GM12878 (cell line): ENCODE data around the gene FKBP3. TPM values are rescaled to one million over a fixed set of nuclear protein-coding genes. Genes with fewer than 3 reads are reported as not detected.

ENCODE experiments used
- ATAC-seq: fragments of 200-7000 bp; cut with Tn5 transposase; 3 replicates; pipeline ENCODE4 v1.9.1; 2020; ENCODE audit warnings: mild to moderate bottlenecking, moderate library complexity
- BruUV-seq: library from RNA; stranded (reverse); fragments of 400-500 nt; replicated peaks from 2 replicates; lab custom pipeline; 2021; lab: Mats Ljungman, UMichigan
- CTCF ChIA-PET: fragments of 300-600 bp; sonication (Branson Sonifier 250); formaldehyde crosslinking; extraction: SDS; loops from one replicate; lab custom pipeline; 2021; ENCODE audit warnings: inconsistent platforms; lab: Yijun Ruan, JAX
- POLR2A ChIA-PET: fragments of 350-600 bp; formaldehyde crosslinking; extraction: SDS; loops from one replicate; lab custom pipeline; 2021; ENCODE audit warnings: inconsistent platforms; lab: Charles Lee
- RAD21 ChIA-PET: fragments of 300-600 bp; sonication (Branson Sonifier 250); formaldehyde crosslinking; loops from one replicate; lab custom pipeline; 2023; ENCODE audit warnings: antibody characterized with exemption; ENCODE audit not compliant: unreplicated experiment; lab: Charles Lee
- SMC1A ChIA-PET: fragments of 300-600 bp; sonication (Branson Sonifier 250); formaldehyde crosslinking; loops from one replicate; lab custom pipeline; 2023; ENCODE audit not compliant: unreplicated experiment, uncharacterized antibody; lab: Charles Lee
- DNase-seq: peaks from one replicate; pipeline ENCODE4 v3.0.0-alpha.2; 2011; ENCODE audit warnings: low read depth, low spot score
- FAIRE-seq: peaks from 3 replicates; lab custom pipeline; 2011; peaks lifted over from hg19 to GRCh38; lab: Jason Lieb, UNC
- H2AFZ ChIP-seq: 2 replicates; pipeline ENCODE4 v1.6.0; 2011; ENCODE audit warnings: low read depth, low read length, control low read depth; ENCODE audit not compliant: control insufficient read depth
- H3K27ac ChIP-seq: 2 replicates; pipeline ENCODE4 v1.5.1; 2011; ENCODE audit warnings: control low read depth; ENCODE audit not compliant: control insufficient read depth, insufficient read depth
- H3K27me3 ChIP-seq, 2 experiments: replicated peaks in 1 of 2; 2 replicates each; pipeline versions ENCODE4 v1.6.0 to v1.6.1; 2011; ENCODE audit warnings: low read length in 1 of 2; ENCODE audit not compliant: control insufficient read depth in 2 of 2, insufficient read depth in 2 of 2
- H3K36me3 ChIP-seq, 2 experiments: 2 replicates each; pipeline ENCODE4 v1.5.1; 2011; ENCODE audit warnings: low read length in 1 of 2; ENCODE audit not compliant: control insufficient read depth in 2 of 2, insufficient read depth in 2 of 2
- H3K4me1 ChIP-seq: 2 replicates; pipeline ENCODE4 v1.6.1; 2011; ENCODE audit warnings: mild to moderate bottlenecking, low read length, moderate library complexity, mixed read lengths; ENCODE audit not compliant: control insufficient read depth, insufficient read depth
- H3K4me2 ChIP-seq: 2 replicates; pipeline ENCODE4 v1.6.0; 2011; ENCODE audit warnings: control low read depth; ENCODE audit not compliant: control insufficient read depth, insufficient read depth
- H3K4me3 ChIP-seq: fragments of 200-600 bp; sonication (generic); 2 replicates; pipeline ENCODE4 v1.5.1; 2016
- H3K79me2 ChIP-seq: 2 replicates; pipeline ENCODE4 v1.6.0; 2011; ENCODE audit warnings: low read length; ENCODE audit not compliant: control insufficient read depth, insufficient read depth
- H3K9ac ChIP-seq: 2 replicates; pipeline ENCODE4 v1.8.0; 2011; ENCODE audit warnings: low read length, control low read depth, mixed read lengths; ENCODE audit not compliant: control insufficient read depth, insufficient read depth
- H3K9me3 ChIP-seq: replicated peaks from 3 replicates; pipeline ENCODE4 v1.5.1; 2011; ENCODE audit warnings: mild to moderate bottlenecking, low read length; ENCODE audit not compliant: control insufficient read depth, insufficient read depth
- H4K20me1 ChIP-seq: 2 replicates; pipeline ENCODE4 v1.6.0; 2011; ENCODE audit not compliant: control insufficient read depth, insufficient read depth
- ETV6 ChIP-seq, 2 experiments: fragments of 450-650 bp in 1 of 2; IDR thresholded peaks in 1 of 2; conservative IDR thresholded peaks in 1 of 2; 2 replicates each; pipeline ENCODE4 v1.6.1; 2014; ENCODE audit warnings: antibody characterized with exemption in 1 of 2, borderline replicate concordance in 1 of 2, low read depth in 1 of 2, mild to moderate bottlenecking in 1 of 2, moderate library complexity in 1 of 2
- RAD51 ChIP-seq: fragments of 450-650 bp; IDR thresholded peaks from 2 replicates; pipeline ENCODE4 v1.6.1; 2016; ENCODE audit warnings: moderate library complexity, mild to moderate bottlenecking, inconsistent platforms
- RUNX3 ChIP-seq: IDR thresholded peaks from 2 replicates; pipeline ENCODE4 v1.6.1; 2012; ENCODE audit warnings: low read length, inconsistent platforms
- SIX5 ChIP-seq: IDR thresholded peaks from 2 replicates; pipeline ENCODE4 v1.6.1; 2011; ENCODE audit warnings: mild to moderate bottlenecking, low read depth, low read length, moderate library complexity; ENCODE audit not compliant: severe bottlenecking
- SREBF2 ChIP-seq: IDR thresholded peaks from 2 replicates; pipeline ENCODE4 v1.6.1; 2012; ENCODE audit warnings: mild to moderate bottlenecking, low read length
- TAF1 ChIP-seq: IDR thresholded peaks from 2 replicates; pipeline ENCODE4 v1.6.1; 2011; ENCODE audit warnings: mild to moderate bottlenecking, low read depth, low read length, borderline replicate concordance
- YY1 ChIP-seq: IDR thresholded peaks from 2 replicates; pipeline ENCODE4 v1.6.1; 2011; ENCODE audit warnings: low read depth, mild to moderate bottlenecking, low read length
- ZNF24 ChIP-seq: fragments of 450-650 bp; IDR thresholded peaks from 2 replicates; pipeline ENCODE4 v1.6.1; 2017; ENCODE audit warnings: antibody characterized with exemption, mild to moderate bottlenecking
- in situ Hi-C: fragments of 300-500 bp; cut with MboI; formaldehyde crosslinking; loops from 9 replicates; pipeline ENCODE4 v1.14.3; 2018; ENCODE audit warnings: mixed read lengths
- intact Hi-C: fragments of 100-400 bp; cut with micrococcal nuclease; formaldehyde crosslinking; loops from one replicate; pipeline ENCODE4 v1.14.2; 2022; ENCODE audit not compliant: unreplicated experiment
- polyA plus RNA-seq, 11 experiments: library from polyadenylated mRNA; depleted of rRNA in 4 of 11; unstranded in 6 of 11; stranded (reverse) in 5 of 11; fragments of >200 nt; fragmentation: Nextera tagmentation in 4 of 11; fragmentation: Illumina TruSeq in 1 of 11; extraction: Ambion mirVana in 4 of 11; extraction: Trizol in 1 of 11; gene quantifications; 1 replicate in 1 of 11; 2 replicates in 10 of 11; pipeline versions ENCODE4 v1.2.1 to v1.2.3, GENCODE V29; 2011 to 2016; ENCODE audit warnings: inconsistent platforms in 2 of 11, missing spikeins in 2 of 11, low read depth in 1 of 11
- total RNA-seq, 4 experiments: library from RNA; depleted of rRNA in 3 of 4; stranded (reverse); fragments of >200 nt in 3 of 4; fragmentation: Illumina TruSeq in 1 of 4; extraction: Trizol in 1 of 4; gene quantifications; 2 replicates each; pipeline versions ENCODE4 v1.2.1 to v1.2.3, GENCODE V29; 2013 to 2021
- TF ChIP-seq, protein P1 (sequence below): IDR thresholded peaks from 2 replicates; pipeline ENCODE4 v1.6.1; 2011; ENCODE audit warnings: low read depth, mild to moderate bottlenecking, low read length, moderate library complexity, borderline replicate concordance; ENCODE audit errors: extremely low read depth
- TF ChIP-seq, protein P2 (sequence below): fragments of 450-650 bp; IDR thresholded peaks from 2 replicates; pipeline ENCODE4 v1.6.1; 2017; ENCODE audit warnings: mild to moderate bottlenecking, low read depth, inconsistent platforms; ENCODE audit not compliant: poor library complexity, severe bottlenecking

FKBP3 gene
- total and polyA plus RNA-seq, 10 of the 15 experiments (the other 5 are each of a cell fraction or from before 2014, with no cell fraction given) = 67.2 to 218 (median 129) TPM

DNA sequence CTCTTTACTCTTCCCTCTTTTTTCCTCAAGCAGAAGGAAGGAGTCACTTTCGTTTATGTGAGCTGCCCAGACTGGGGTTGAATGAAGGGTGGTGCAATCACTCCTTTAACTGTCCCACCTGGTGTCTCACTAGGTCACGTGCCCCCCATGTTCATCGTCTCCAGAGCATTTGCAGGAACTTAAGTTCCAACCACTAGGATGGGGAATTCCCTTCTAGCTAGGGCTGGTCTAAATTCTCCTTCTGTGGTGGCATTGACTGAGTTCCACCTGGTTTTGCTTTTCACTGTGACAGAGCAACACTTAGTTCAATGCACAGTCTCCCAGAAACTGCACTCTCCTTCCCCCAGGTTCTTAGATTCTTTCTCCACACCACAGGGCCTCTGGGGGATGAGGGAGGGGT lies 10.9 kb upstream of the FKBP3 start (continued):
- TF ChIP-seq RUNX3 (peak; percentile 57; the same call in 1 of the 2 replicates), TAF1 (no peak), ZNF24 (no peak), SREBF2 (no peak), ETV6 (conservative IDR thresholded peaks at IDR 0.05 in 1 of 2, IDR thresholded peaks at IDR 0.05 in 1 of 2; ENCODE audit: borderline replicate concordance in 1 of 2, low read depth in 1 of 2) (no peak), RAD51 (peak; percentile 75; the same call in 1 of the 2 replicates), SIX5 (no peak)
- TF ChIP-seq, protein P1, sequence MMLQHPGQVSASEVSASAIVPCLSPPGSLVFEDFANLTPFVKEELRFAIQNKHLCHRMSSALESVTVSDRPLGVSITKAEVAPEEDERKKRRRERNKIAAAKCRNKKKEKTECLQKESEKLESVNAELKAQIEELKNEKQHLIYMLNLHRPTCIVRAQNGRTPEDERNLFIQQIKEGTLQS = 0 out of 2 replicates have a peak, but pooled peaks have one; percentile 37
- TF ChIP-seq, all 136 proteins: peak for 5

GRCh38 chr14:45144658-45145057 lies 10.4 kb upstream of the FKBP3 start:
- CTCF ChIA-PET = no interaction called here

More at GRCh38 chr14:45144658-45145057, 10.4 kb upstream of the FKBP3 start:
- peaks cover 13% of the 10 kb centered on the region for H3K4me1 ChIP-seq
- no peaks in the 10 kb centered on the region for H3K9me3 ChIP-seq
- peak overlapping the region; percentile 48; the same call in 1 of the 2 replicates for H3K4me2 ChIP-seq
- no peak overlapping the region for H3K9ac ChIP-seq
- ATAC-seq (peak; percentile 70), DNase-seq (no peak), FAIRE-seq (no peak)
- no peaks in the 10 kb centered on the region for H4K20me1 ChIP-seq
- intact Hi-C loops = no loop called here
- ChIA-PET POLR2A (interaction anchor here (1.0 to 2.8 kb wide), 2 partner anchors 9 to 14 kb away, joined by 3 to 12 read pairs; partner anchors contain the start of gene FANCM), RAD21 (no interaction called here), SMC1A (interaction anchor here (0.6 to 1.4 kb wide), 6 partner anchors 8 to 182 kb away, joined by 3 to 4 read pairs (median 3); partner anchors contain the start of gene FANCM)
- no peaks in the 10 kb centered on the region for H3K27me3 ChIP-seq
- no peak for TF ChIP-seq YY1
- TF ChIP-seq, protein P2, sequence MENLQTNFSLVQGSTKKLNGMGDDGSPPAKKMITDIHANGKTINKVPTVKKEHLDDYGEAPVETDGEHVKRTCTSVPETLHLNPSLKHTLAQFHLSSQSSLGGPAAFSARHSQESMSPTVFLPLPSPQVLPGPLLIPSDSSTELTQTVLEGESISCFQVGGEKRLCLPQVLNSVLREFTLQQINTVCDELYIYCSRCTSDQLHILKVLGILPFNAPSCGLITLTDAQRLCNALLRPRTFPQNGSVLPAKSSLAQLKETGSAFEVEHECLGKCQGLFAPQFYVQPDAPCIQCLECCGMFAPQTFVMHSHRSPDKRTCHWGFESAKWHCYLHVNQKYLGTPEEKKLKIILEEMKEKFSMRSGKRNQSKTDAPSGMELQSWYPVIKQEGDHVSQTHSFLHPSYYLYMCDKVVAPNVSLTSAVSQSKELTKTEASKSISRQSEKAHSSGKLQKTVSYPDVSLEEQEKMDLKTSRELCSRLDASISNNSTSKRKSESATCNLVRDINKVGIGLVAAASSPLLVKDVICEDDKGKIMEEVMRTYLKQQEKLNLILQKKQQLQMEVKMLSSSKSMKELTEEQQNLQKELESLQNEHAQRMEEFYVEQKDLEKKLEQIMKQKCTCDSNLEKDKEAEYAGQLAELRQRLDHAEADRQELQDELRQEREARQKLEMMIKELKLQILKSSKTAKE = peak; percentile 14
- BruUV-seq = no TSS peak
- H3K79me2 ChIP-seq = peaks cover 16% of the 10 kb centered on the region
- in situ Hi-C loops = no loop called here
- H2AFZ ChIP-seq = peak overlapping the region; percentile 29
- H3K27ac ChIP-seq = peak overlapping the region; percentile 61
- peaks cover 0 to 8% of the 10 kb centered on the region in 2 experiments; a peak in 2 of 4 replicates for H3K36me3 ChIP-seq
- H3K4me3 ChIP-seq = no peak overlapping the region
